Neural progenitor cell (in vitro differentiated cells): ENCODE data around the gene ACKR3.

ENCODE experiments used
- EZH2 ChIP-seq: fragments of 200-600 bp; sonication (generic); IDR thresholded peaks from 2 replicates; pipeline ENCODE4 v1.6.1; 2017; ENCODE audit warnings: antibody characterized with exemption, mild to moderate bottlenecking, moderate library complexity
- TF ChIP-seq, protein P1 (sequence below): fragments of 200-600 bp; sonication (generic); IDR thresholded peaks from 2 replicates; pipeline ENCODE4 v1.5.1; 2017; ENCODE audit warnings: antibody characterized with exemption, mild to moderate bottlenecking

- TF ChIP-seq, protein P1, sequence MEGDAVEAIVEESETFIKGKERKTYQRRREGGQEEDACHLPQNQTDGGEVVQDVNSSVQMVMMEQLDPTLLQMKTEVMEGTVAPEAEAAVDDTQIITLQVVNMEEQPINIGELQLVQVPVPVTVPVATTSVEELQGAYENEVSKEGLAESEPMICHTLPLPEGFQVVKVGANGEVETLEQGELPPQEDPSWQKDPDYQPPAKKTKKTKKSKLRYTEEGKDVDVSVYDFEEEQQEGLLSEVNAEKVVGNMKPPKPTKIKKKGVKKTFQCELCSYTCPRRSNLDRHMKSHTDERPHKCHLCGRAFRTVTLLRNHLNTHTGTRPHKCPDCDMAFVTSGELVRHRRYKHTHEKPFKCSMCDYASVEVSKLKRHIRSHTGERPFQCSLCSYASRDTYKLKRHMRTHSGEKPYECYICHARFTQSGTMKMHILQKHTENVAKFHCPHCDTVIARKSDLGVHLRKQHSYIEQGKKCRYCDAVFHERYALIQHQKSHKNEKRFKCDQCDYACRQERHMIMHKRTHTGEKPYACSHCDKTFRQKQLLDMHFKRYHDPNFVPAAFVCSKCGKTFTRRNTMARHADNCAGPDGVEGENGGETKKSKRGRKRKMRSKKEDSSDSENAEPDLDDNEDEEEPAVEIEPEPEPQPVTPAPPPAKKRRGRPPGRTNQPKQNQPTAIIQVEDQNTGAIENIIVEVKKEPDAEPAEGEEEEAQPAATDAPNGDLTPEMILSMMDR: no peak
- no peak for TF ChIP-seq EZH2
These were observed 30.5 kb downstream of the ACKR3 start for GRCh38 chr2:236600158-236600557.
